NT2/D1 (cell line): ENCODE results near the gene SHTN1.

Experiments used
- SUZ12 ChIP-seq: IDR thresholded peaks from 2 replicates; pipeline ENCODE4 v1.6.1; 2011; ENCODE audit not compliant: insufficient read length, insufficient read depth; ENCODE audit errors: extremely low read depth
- ZNF274 ChIP-seq: IDR thresholded peaks from 2 replicates; pipeline ENCODE4 v1.6.1; 2011; ENCODE audit warnings: mild to moderate bottlenecking, low read depth, low read length

- TF ChIP-seq ZNF274 (no peak), SUZ12 (no peak)
Measured at GRCh38 chr10:117001144-117001543, 3.8 kb downstream of the SHTN1 start.
